ENCODE measurements around the gene TXNDC17. TPM values are rescaled to one million over a fixed set of nuclear protein-coding genes. Genes with fewer than 3 reads are reported as not detected.

The TXNDC17 gene
- total RNA-seq, 2 experiments from 2014 or later: 69.6 to 71.6 TPM

GRCh38 chr17:6670571-6670970 is 29.7 kb downstream of the TXNDC17 start:
- Mint-ChIP-seq H3K9me3 (ENCODE audit: low read depth) (no peaks in the 10 kb centered on the region), H3K4me1 (no peaks in the 10 kb centered on the region), H3K27me3 (peaks cover 12% of the 10 kb centered on the region), H3K36me3 (no peaks in the 10 kb centered on the region), H3K4me3 (no peak overlapping the region), H3K27ac (no peak overlapping the region)
- CTCF ChIA-PET: interaction anchor here (1.2 kb wide), 2 partner anchors 9 to 10 kb away, joined by 3 to 5 read pairs; no protein-coding TSS in a partner anchor
- ATAC-seq (no peak), DNase-seq (no peak)

GRCh38 chr17:6670999-6671398 is 30.1 kb downstream of the TXNDC17 start:
- DNase-seq: no peak
- H3K4me3 Mint-ChIP-seq: no peak overlapping the region
- CTCF ChIA-PET: interaction anchor here (1.2 kb wide), 2 partner anchors 9 to 11 kb away, joined by 3 to 5 read pairs; no protein-coding TSS in a partner anchor
- no peaks in the 10 kb centered on the region for H3K9me3 Mint-ChIP-seq (ENCODE audit: low read depth)
- H3K27ac Mint-ChIP-seq: no peak overlapping the region
- ATAC-seq: no peak
- H3K27me3 Mint-ChIP-seq: peaks cover 14% of the 10 kb centered on the region
- no peaks in the 10 kb centered on the region for H3K4me1 Mint-ChIP-seq
- H3K36me3 Mint-ChIP-seq: no peaks in the 10 kb centered on the region

GRCh38 chr17:6671431-6671830 is 30.6 kb downstream of the TXNDC17 start:
- CTCF ChIA-PET: interaction anchor here (1.2 kb wide), 2 partner anchors 10 to 11 kb away, joined by 3 to 5 read pairs; no protein-coding TSS in a partner anchor
- DNase-seq (no peak), ATAC-seq (no peak)
- Mint-ChIP-seq H3K27ac (no peak overlapping the region), H3K36me3 (no peaks in the 10 kb centered on the region), H3K4me3 (no peak overlapping the region), H3K27me3 (peaks cover 15% of the 10 kb centered on the region), H3K4me1 (no peaks in the 10 kb centered on the region), H3K9me3 (ENCODE audit: low read depth) (no peaks in the 10 kb centered on the region)

- no peaks in the 10 kb centered on the region for H3K9me3 Mint-ChIP-seq (ENCODE audit: low read depth)
- DNase-seq: no peak
- CTCF ChIA-PET: no interaction called here
- H3K36me3 Mint-ChIP-seq: no peaks in the 10 kb centered on the region
- no peak overlapping the region for H3K27ac Mint-ChIP-seq
- peaks cover 33% of the 10 kb centered on the region for H3K27me3 Mint-ChIP-seq
- H3K4me3 Mint-ChIP-seq: no peak overlapping the region
- ATAC-seq: no peak
- H3K4me1 Mint-ChIP-seq: peaks cover 12% of the 10 kb centered on the region
Observed at GRCh38 chr17:6674586-6674985, 33.7 kb downstream of the TXNDC17 start.

GRCh38 chr17:6675201-6675825 is 34.5 kb downstream of the TXNDC17 start:
- H3K27ac Mint-ChIP-seq: no peak overlapping the region
- no peak overlapping the region for H3K4me3 Mint-ChIP-seq
- CTCF ChIA-PET: interaction anchor here (0.6 kb wide), 1 partner anchor 202 kb away, joined by 3 read pairs; no protein-coding TSS in a partner anchor
- peaks cover 39% of the 10 kb centered on the region for H3K27me3 Mint-ChIP-seq
- no peaks in the 10 kb centered on the region for H3K9me3 Mint-ChIP-seq (ENCODE audit: low read depth)
- H3K36me3 Mint-ChIP-seq: no peaks in the 10 kb centered on the region
- DNase-seq (no peak), ATAC-seq (no peak)
- peaks cover 12% of the 10 kb centered on the region for H3K4me1 Mint-ChIP-seq

- Mint-ChIP-seq H3K4me1 (peaks cover 12% of the 10 kb centered on the region), H3K27me3 (peaks cover 49% of the 10 kb centered on the region), H3K4me3 (no peak overlapping the region), H3K36me3 (no peaks in the 10 kb centered on the region), H3K9me3 (ENCODE audit: low read depth) (no peaks in the 10 kb centered on the region), H3K27ac (no peak overlapping the region)
- CTCF ChIA-PET: interaction anchor here (1.0 to 1.3 kb wide), 2 partner anchors 10 to 141 kb away, joined by 3 to 5 read pairs; no protein-coding TSS in a partner anchor
- ATAC-seq (no peak), DNase-seq (no peak)
Observed at GRCh38 chr17:6676802-6677157, 35.9 kb downstream of the TXNDC17 start.

- no peaks in the 10 kb centered on the region for H3K36me3 Mint-ChIP-seq
- H3K27ac Mint-ChIP-seq: no peak overlapping the region
- H3K27me3 Mint-ChIP-seq: peaks cover 54% of the 10 kb centered on the region
- H3K4me3 Mint-ChIP-seq: no peak overlapping the region
- no peaks in the 10 kb centered on the region for H3K9me3 Mint-ChIP-seq (ENCODE audit: low read depth)
- H3K4me1 Mint-ChIP-seq: peaks cover 12% of the 10 kb centered on the region
- ATAC-seq: peak; percentile 50
- peak; percentile 73 for DNase-seq
- CTCF ChIA-PET: interaction anchor here (1.0 to 1.3 kb wide), 2 partner anchors 10 to 141 kb away, joined by 3 to 5 read pairs; no protein-coding TSS in a partner anchor
Observed at GRCh38 chr17:6677158-6677831, 36.4 kb downstream of the TXNDC17 start.

- Mint-ChIP-seq H3K4me3 (no peak overlapping the region), H3K27me3 (peaks cover 57% of the 10 kb centered on the region), H3K9me3 (ENCODE audit: low read depth) (no peaks in the 10 kb centered on the region), H3K36me3 (no peaks in the 10 kb centered on the region), H3K4me1 (peaks cover 12% of the 10 kb centered on the region), H3K27ac (no peak overlapping the region)
- no peak for ATAC-seq
- no peak for DNase-seq
- CTCF ChIA-PET: interaction anchor here (1.0 to 1.8 kb wide), 2 partner anchors 11 to 67 kb away, joined by 3 to 7 read pairs; no protein-coding TSS in a partner anchor
Observed at GRCh38 chr17:6677946-6678345, 37.1 kb downstream of the TXNDC17 start.

- no peaks in the 10 kb centered on the region for H3K36me3 Mint-ChIP-seq
- ATAC-seq (no peak), DNase-seq (no peak)
- no peak overlapping the region for H3K4me3 Mint-ChIP-seq
- CTCF ChIA-PET: interaction anchor here (1.8 kb wide), 1 partner anchor 12 kb away, joined by 7 read pairs; no protein-coding TSS in a partner anchor
- H3K27me3 Mint-ChIP-seq: peaks cover 62% of the 10 kb centered on the region
- no peaks in the 10 kb centered on the region for H3K9me3 Mint-ChIP-seq (ENCODE audit: low read depth)
- H3K4me1 Mint-ChIP-seq: peaks cover 12% of the 10 kb centered on the region
- no peak overlapping the region for H3K27ac Mint-ChIP-seq
Observed at GRCh38 chr17:6679241-6679640, 38.4 kb downstream of the TXNDC17 start.

- CTCF ChIA-PET: interaction anchor here (1.5 to 1.6 kb wide), 2 partner anchors 15 to 30 kb away, joined by 4 to 5 read pairs; partner anchors contain the start of gene MED31
- ATAC-seq (no peak), DNase-seq (no peak)
- Mint-ChIP-seq H3K27ac (no peak overlapping the region), H3K4me3 (no peak overlapping the region), H3K9me3 (ENCODE audit: low read depth) (no peaks in the 10 kb centered on the region), H3K36me3 (no peaks in the 10 kb centered on the region), H3K4me1 (peaks cover 12% of the 10 kb centered on the region), H3K27me3 (peaks cover 60% of the 10 kb centered on the region)
Observed at GRCh38 chr17:6681176-6681575, 40.3 kb downstream of the TXNDC17 start.

- H3K27me3 Mint-ChIP-seq: peaks cover 60% of the 10 kb centered on the region
- H3K4me3 Mint-ChIP-seq: no peak overlapping the region
- DNase-seq (no peak), ATAC-seq (no peak)
- no peaks in the 10 kb centered on the region for H3K9me3 Mint-ChIP-seq (ENCODE audit: low read depth)
- peaks cover 12% of the 10 kb centered on the region for H3K4me1 Mint-ChIP-seq
- CTCF ChIA-PET: interaction anchor here (1.4 to 1.6 kb wide), 3 partner anchors 15 to 31 kb away, joined by 4 to 5 read pairs (median 4); partner anchors contain the start of gene MED31
- H3K27ac Mint-ChIP-seq: no peak overlapping the region
- no peaks in the 10 kb centered on the region for H3K36me3 Mint-ChIP-seq
Observed at GRCh38 chr17:6681671-6682070, 40.8 kb downstream of the TXNDC17 start.

- Mint-ChIP-seq H3K4me1 (peaks cover 8% of the 10 kb centered on the region), H3K36me3 (no peaks in the 10 kb centered on the region), H3K9me3 (ENCODE audit: low read depth) (no peaks in the 10 kb centered on the region), H3K4me3 (no peak overlapping the region), H3K27me3 (peaks cover 61% of the 10 kb centered on the region), H3K27ac (no peak overlapping the region)
- ATAC-seq (no peak), DNase-seq (no peak)
- CTCF ChIA-PET: interaction anchor here (1.2 to 1.6 kb wide), 4 partner anchors 16 to 119 kb away, joined by 3 to 5 read pairs (median 4); partner anchors contain the start of gene MED31
Observed at GRCh38 chr17:6682339-6682738, 41.5 kb downstream of the TXNDC17 start.

GRCh38 chr17:6683081-6683684 is 42.3 kb downstream of the TXNDC17 start:
- Mint-ChIP-seq H3K4me1 (no peaks in the 10 kb centered on the region), H3K36me3 (no peaks in the 10 kb centered on the region), H3K27ac (no peak overlapping the region), H3K9me3 (ENCODE audit: low read depth) (no peaks in the 10 kb centered on the region), H3K4me3 (no peak overlapping the region), H3K27me3 (peaks cover 59% of the 10 kb centered on the region)
- CTCF ChIA-PET: interaction anchor here (1.2 to 1.4 kb wide), 2 partner anchors 18 to 118 kb away, joined by 3 to 4 read pairs; no protein-coding TSS in a partner anchor
- DNase-seq: no peak
- ATAC-seq: no peak

All from activated CD8-positive, alpha-beta memory T cell treated with anti-CD3 and anti-CD28 coated beads, Interleukin-2, amount 10 ng/mL, durations not matched to agents 7 days and 5 days (primary cell).